Cardiac muscle cell (in vitro differentiated cells and primary cell): ENCODE data around the gene ANTXR2. TPM values are rescaled to one million over a fixed set of nuclear protein-coding genes. Genes with fewer than 3 reads are reported as not detected.

Experiments used
- DNase-seq, 2 donors: peaks; one replicate each; pipeline versions ENCODE4 v3.0.0 to v3.0.0-alpha.2; 2010 to 2017; ENCODE audit warnings: low read depth in 1 of 2, low spot score in 1 of 2
- H3K27ac ChIP-seq: fragments of 200-600 bp; sonication (generic); 2 replicates; pipeline ENCODE4 v1.5.1; 2016
- H3K27me3 ChIP-seq: fragments of 200-600 bp; sonication (generic); 2 replicates; pipeline ENCODE4 v1.6.0; 2016; ENCODE audit warnings: control low read depth
- H3K36me3 ChIP-seq: fragments of 200-600 bp; sonication (generic); 2 replicates; pipeline ENCODE4 v1.5.1; 2016; ENCODE audit warnings: control low read depth
- H3K4me1 ChIP-seq: fragments of 200-600 bp; sonication (generic); 2 replicates; pipeline ENCODE4 v1.8.1; 2017; ENCODE audit warnings: low read depth, mild to moderate bottlenecking, mixed run types
- H3K4me3 ChIP-seq: fragments of 200-600 bp; sonication (generic); 2 replicates; pipeline ENCODE4 v1.5.1; 2016; ENCODE audit warnings: mild to moderate bottlenecking
- H3K9me3 ChIP-seq: fragments of 200-600 bp; sonication (generic); 2 replicates; pipeline ENCODE4 v1.5.1; 2017; ENCODE audit warnings: low read depth, mild to moderate bottlenecking, control low read depth
- polyA plus RNA-seq: library from polyadenylated mRNA; unstranded; fragments of >200 nt; fragmentation: Nextera tagmentation; extraction: Ambion mirVana; gene quantifications from 2 replicates; pipeline ENCODE4 v1.2.1, GENCODE V29; 2016
- total RNA-seq: library from RNA; depleted of rRNA; stranded (reverse); fragments of >200 nt; gene quantifications from 2 replicates; pipeline ENCODE4 v1.2.3, GENCODE V29; 2016
- TF ChIP-seq, protein P1 (sequence below): IDR thresholded peaks from 2 replicates; pipeline ENCODE4 v1.5.1; 2012; ENCODE audit warnings: low read depth, mild to moderate bottlenecking, low read length

ANTXR2 gene
- total and polyA plus RNA-seq, 2 experiments from 2014 or later, result 70.6 to 79.6 TPM

GRCh38 chr4:79865201-79865597, 207.8 kb downstream of the ANTXR2 start:
- TF ChIP-seq, protein P1, sequence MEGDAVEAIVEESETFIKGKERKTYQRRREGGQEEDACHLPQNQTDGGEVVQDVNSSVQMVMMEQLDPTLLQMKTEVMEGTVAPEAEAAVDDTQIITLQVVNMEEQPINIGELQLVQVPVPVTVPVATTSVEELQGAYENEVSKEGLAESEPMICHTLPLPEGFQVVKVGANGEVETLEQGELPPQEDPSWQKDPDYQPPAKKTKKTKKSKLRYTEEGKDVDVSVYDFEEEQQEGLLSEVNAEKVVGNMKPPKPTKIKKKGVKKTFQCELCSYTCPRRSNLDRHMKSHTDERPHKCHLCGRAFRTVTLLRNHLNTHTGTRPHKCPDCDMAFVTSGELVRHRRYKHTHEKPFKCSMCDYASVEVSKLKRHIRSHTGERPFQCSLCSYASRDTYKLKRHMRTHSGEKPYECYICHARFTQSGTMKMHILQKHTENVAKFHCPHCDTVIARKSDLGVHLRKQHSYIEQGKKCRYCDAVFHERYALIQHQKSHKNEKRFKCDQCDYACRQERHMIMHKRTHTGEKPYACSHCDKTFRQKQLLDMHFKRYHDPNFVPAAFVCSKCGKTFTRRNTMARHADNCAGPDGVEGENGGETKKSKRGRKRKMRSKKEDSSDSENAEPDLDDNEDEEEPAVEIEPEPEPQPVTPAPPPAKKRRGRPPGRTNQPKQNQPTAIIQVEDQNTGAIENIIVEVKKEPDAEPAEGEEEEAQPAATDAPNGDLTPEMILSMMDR, result no peak
- Histone ChIP-seq H3K27me3 (no peaks in the 10 kb centered on the region), H3K4me3 (no peak overlapping the region), H3K36me3 (no peaks in the 10 kb centered on the region), H3K9me3 (no peaks in the 10 kb centered on the region), H3K4me1 (peaks cover 44% of the 10 kb centered on the region), H3K27ac (no peak overlapping the region)
- peak in 1 of 2 donors; percentile 29 for DNase-seq

GRCh38 chr4:79864500-79865200, 208.4 kb downstream of the ANTXR2 start:
- Histone ChIP-seq H3K4me1 (peaks cover 39% of the 10 kb centered on the region), H3K27ac (no peak overlapping the region), H3K27me3 (no peaks in the 10 kb centered on the region), H3K9me3 (no peaks in the 10 kb centered on the region), H3K36me3 (no peaks in the 10 kb centered on the region), H3K4me3 (no peak overlapping the region)
- TF ChIP-seq, protein P1, result no peak
- peak in 1 of 2 donors; percentile 66 for DNase-seq

- no peak overlapping the region for H3K4me3 ChIP-seq
- H3K9me3 ChIP-seq, result no peaks in the 10 kb centered on the region
- peaks cover 39% of the 10 kb centered on the region for H3K4me1 ChIP-seq
- no peaks in the 10 kb centered on the region for H3K36me3 ChIP-seq
- no peak for DNase-seq
- no peak overlapping the region for H3K27ac ChIP-seq
- TF ChIP-seq, protein P1, result no peak
- H3K27me3 ChIP-seq, result no peaks in the 10 kb centered on the region
Measured at GRCh38 chr4:79863333-79863732, 209.7 kb downstream of the ANTXR2 start.

- Histone ChIP-seq H3K9me3 (no peaks in the 10 kb centered on the region), H3K4me1 (peaks cover 39% of the 10 kb centered on the region), H3K4me3 (no peak overlapping the region), H3K27ac (no peak overlapping the region), H3K27me3 (no peaks in the 10 kb centered on the region), H3K36me3 (no peaks in the 10 kb centered on the region)
- TF ChIP-seq, protein P1, result no peak
- DNase-seq, result no peak
Measured at GRCh38 chr4:79862821-79863220, 210.2 kb downstream of the ANTXR2 start.

- Histone ChIP-seq H3K4me3 (no peak overlapping the region), H3K27ac (no peak overlapping the region), H3K36me3 (no peaks in the 10 kb centered on the region), H3K27me3 (no peaks in the 10 kb centered on the region), H3K9me3 (no peaks in the 10 kb centered on the region), H3K4me1 (peaks cover 8% of the 10 kb centered on the region)
- DNase-seq, result peak in 1 of 2 donors; percentile 26
- TF ChIP-seq, protein P1, result no peak
Measured at GRCh38 chr4:79857811-79858210, 215.2 kb downstream of the ANTXR2 start.
